Right forelimb (tissue), 1 donor: ENCODE results near the gene TPO.

Source experiments
- DNase-seq: peaks from one replicate; pipeline ENCODE4 v3.0.0-alpha.2; 2018

Gene TPO

GRCh38 chr2:1451422-1451821, 38.2 kb downstream of the TPO start:
- DNase-seq, result no peak

- DNase-seq, result no peak
These were observed 40.3 kb downstream of the TPO start for GRCh38 chr2:1453561-1453960.

- DNase-seq, result no peak
These were observed 41.1 kb downstream of the TPO start for GRCh38 chr2:1454346-1454745.

- DNase-seq, result no peak
These were observed 42.2 kb downstream of the TPO start for GRCh38 chr2:1455466-1455865.

GRCh38 chr2:1458432-1458831, 45.2 kb downstream of the TPO start:
- no peak for DNase-seq

- DNase-seq, result no peak
These were observed 46.5 kb downstream of the TPO start for GRCh38 chr2:1459727-1460126.

GRCh38 chr2:1460851-1461418, 47.7 kb downstream of the TPO start:
- no peak for DNase-seq

- no peak for DNase-seq
These were observed 48.5 kb downstream of the TPO start for GRCh38 chr2:1461507-1462390.

GRCh38 chr2:1462994-1463393, 49.7 kb downstream of the TPO start:
- no peak for DNase-seq

GRCh38 chr2:1472350-1472749, 59.1 kb downstream of the TPO start:
- DNase-seq, result no peak

- DNase-seq, result no peak
These were observed 63.4 kb downstream of the TPO start for GRCh38 chr2:1476617-1477195.

GRCh38 chr2:1477196-1478040, 64.2 kb downstream of the TPO start:
- DNase-seq, result no peak

- DNase-seq, result no peak
These were observed 65.3 kb downstream of the TPO start for GRCh38 chr2:1478311-1479305.

- DNase-seq, result no peak
These were observed 66.1 kb downstream of the TPO start for GRCh38 chr2:1479346-1479745.

GRCh38 chr2:1480671-1481076, 67.4 kb downstream of the TPO start:
- DNase-seq, result no peak

GRCh38 chr2:1481406-1482252, 68.4 kb downstream of the TPO start:
- no peak for DNase-seq

GRCh38 chr2:1482253-1482675, 69.0 kb downstream of the TPO start:
- no peak for DNase-seq

GRCh38 chr2:1482981-1483380, 69.7 kb downstream of the TPO start:
- no peak for DNase-seq

GRCh38 chr2:1483551-1483950, 70.3 kb downstream of the TPO start:
- DNase-seq, result no peak

GRCh38 chr2:1484131-1484884, 71.0 kb downstream of the TPO start:
- DNase-seq, result no peak
